AG09319 (cell line): ENCODE results near the gene SETD1B.
"Not testable (repeated sequence)": the region's sequence is repeated elsewhere in the genome, so short reads cannot be mapped to it uniquely, and the experiment has no call there.

Source experiments
- DNase-seq: peaks from one replicate; pipeline ENCODE4 v3.0.0-alpha.2; 2010; ENCODE audit warnings: low read depth; ENCODE audit errors: extremely low read depth
- TF ChIP-seq, protein P1 (sequence below): IDR thresholded peaks from 2 replicates; pipeline ENCODE4 v1.5.1; 2011; ENCODE audit warnings: low read depth, mild to moderate bottlenecking, inconsistent platforms, low read length, moderate library complexity

SETD1B gene

DNA sequence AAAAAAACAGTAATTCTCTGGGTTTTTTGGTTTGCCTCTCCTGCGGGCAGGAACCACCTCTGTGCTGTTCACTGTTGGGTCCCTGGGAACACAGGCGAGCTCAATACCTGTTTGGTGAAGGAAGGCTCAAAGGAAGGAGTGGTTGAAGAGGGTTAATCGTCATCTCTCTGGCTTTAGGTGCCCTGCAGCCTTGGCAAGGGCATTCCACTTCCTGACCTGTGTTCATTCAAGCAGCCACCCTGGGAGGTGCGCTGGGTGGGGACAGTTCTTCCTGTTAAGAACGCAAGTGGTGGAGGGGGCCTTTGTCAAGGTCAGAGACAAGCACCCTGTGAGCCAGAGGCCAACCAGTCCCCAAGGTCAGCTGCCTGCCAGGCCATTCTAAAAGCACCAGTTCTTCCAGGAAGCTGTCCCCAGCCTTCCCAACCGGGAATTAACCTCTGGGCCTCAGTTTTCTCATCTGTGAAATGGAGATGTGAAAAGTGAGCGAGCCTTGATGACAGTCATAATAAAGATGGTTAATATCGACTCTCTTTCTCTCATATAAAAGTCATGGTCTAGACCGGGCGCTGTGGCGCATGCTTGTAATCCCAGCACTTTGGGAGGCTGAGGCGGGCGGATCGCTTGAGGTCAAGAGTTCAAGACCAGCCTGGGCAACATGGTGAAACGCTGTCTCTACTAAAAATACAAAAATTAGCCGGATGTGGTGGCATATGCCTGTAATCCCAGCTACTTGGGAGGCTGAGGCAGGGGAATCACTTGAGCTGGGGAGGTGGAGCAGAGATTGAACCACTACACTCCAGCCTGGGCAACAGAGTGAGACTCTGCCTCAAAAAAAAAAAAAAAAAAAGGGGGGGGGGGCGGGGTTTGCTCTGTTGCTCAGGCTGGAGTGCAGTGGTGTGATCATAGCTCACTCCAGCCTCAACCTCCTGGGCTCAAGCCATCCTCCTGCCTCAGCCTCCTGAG is 16.5 kb upstream of the SETD1B start:
- TF ChIP-seq, protein P1, sequence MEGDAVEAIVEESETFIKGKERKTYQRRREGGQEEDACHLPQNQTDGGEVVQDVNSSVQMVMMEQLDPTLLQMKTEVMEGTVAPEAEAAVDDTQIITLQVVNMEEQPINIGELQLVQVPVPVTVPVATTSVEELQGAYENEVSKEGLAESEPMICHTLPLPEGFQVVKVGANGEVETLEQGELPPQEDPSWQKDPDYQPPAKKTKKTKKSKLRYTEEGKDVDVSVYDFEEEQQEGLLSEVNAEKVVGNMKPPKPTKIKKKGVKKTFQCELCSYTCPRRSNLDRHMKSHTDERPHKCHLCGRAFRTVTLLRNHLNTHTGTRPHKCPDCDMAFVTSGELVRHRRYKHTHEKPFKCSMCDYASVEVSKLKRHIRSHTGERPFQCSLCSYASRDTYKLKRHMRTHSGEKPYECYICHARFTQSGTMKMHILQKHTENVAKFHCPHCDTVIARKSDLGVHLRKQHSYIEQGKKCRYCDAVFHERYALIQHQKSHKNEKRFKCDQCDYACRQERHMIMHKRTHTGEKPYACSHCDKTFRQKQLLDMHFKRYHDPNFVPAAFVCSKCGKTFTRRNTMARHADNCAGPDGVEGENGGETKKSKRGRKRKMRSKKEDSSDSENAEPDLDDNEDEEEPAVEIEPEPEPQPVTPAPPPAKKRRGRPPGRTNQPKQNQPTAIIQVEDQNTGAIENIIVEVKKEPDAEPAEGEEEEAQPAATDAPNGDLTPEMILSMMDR, result no peak

DNA sequence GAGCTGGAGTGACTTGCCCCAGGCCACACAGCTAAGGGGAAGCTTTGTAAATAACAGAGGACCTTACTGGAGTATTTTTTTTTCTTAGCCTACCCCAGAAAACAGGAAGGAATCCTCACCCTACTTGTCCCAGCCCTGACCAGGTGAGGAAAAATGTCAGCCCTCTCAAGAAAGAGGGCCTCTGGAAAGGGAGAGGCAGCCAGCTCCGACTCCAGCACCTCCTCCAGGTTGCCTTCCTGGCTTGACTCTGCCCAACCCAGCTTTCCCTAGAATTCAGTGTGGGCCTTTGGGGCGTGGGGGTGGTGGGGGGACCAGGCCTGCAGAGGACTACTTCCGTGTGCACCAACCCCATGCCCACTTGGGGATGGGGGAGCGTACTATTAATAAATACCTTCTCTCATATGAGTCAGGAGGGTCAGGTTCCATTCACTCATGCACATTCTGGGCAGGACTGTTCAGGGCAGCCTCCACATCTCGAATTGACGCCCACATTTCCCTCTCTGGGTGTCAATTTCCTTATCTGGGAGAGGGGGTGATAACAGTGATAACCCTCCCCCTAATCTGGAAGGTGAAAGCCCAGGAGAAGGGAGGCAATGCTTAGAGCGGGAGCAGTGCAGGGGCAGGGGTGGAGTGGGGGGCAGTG is 15.5 kb upstream of the SETD1B start:
- TF ChIP-seq, protein P1, result no peak
- no peak for DNase-seq

More for the DNA sequence above, 16.5 kb upstream of the SETD1B start:
- DNase-seq, result no peak

DNA sequence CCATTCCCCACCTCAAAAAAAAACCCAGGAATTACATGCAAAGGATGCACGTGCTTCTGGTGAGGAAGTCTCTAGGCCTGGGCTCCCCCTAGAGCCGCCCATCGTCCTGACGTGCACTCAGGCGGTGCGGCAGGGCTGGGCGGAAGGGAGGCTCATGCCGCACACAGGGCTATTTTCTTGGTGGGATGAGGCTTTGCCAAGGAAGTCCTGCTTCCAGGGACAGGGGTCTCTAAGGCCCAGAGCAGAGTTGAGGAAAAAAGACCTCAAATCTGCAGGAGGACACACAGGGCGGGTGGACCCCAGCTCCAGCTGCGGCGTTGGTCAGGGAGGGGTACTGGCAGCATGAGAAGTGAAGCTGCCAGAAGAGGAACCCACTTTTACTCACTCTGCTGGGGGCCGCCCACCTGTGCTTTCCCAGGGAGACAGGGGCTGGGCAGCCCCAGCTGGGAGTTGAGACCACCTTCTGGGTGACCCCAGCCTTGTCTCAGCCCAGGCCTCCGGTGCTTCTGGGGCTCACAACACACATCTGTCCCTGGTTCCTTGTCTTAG is 14.5 kb upstream of the SETD1B start:
- TF ChIP-seq, protein P1, result no peak
- DNase-seq, result no peak

DNA sequence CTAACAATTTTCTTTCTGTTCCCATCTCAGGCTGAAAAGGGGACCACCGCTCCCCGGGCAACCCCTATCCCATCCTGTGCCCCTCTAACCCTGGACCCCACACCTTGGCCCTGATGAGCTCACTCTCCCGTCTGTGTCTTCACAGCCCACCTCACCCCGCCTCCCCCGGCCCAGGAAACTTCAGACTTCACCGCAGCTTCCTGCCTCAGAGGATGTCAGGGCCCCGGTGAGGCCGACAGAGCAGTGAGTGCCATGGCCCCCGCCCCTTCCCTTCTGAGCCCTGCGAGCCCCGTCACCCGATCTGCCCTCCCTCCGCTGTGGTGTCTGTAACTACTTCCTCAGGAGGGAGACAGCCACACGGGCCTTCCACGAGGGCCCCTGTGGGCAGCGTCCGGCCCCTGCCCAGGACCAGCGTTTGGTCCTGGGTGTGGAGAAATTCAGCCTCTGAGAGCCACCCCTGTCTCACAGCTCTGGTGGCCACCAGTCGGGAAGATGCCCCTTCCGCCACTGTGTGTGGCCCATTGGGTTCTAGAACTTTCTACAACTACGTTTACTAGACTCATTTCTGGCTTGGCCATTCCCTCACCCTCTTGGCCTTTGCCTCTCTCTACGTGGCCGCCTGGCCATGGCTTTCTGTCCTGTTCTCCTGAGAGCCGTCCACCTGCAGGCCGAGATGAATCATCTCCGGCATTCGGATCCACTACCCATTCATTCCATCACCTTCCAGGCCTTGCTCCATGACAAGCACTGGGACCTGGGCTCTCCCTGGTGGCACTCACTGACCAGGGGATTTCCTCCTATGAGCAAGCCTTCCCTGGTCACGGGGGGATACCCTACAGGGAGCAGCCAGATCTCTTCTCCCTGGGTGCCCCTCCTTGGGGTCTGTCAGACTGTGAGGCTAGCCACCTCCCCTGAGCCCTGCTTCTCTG is 13.7 kb upstream of the SETD1B start:
- TF ChIP-seq, protein P1, result no peak
- DNase-seq, result no peak

DNA sequence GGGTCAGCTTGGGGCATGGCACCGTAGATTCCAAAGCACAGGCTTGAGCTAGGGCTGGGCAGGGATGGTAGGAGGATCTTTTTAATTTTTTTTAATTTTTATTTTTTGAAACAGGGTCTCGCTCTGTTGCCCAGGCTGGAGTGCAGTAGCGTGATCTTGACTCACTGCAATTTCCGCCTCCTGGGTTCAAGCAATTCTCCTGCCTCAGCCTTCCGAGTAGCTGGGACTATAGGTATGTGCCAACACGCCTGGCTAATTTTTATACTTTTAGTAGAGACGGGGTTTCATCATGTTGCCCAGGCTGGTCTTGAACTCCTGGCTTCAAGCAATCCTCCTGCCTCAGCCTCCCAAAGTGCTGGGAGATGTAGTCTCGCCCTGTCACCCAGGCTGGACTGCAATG is 13.0 kb upstream of the SETD1B start:
- DNase-seq, result not testable (repeated sequence)

DNA sequence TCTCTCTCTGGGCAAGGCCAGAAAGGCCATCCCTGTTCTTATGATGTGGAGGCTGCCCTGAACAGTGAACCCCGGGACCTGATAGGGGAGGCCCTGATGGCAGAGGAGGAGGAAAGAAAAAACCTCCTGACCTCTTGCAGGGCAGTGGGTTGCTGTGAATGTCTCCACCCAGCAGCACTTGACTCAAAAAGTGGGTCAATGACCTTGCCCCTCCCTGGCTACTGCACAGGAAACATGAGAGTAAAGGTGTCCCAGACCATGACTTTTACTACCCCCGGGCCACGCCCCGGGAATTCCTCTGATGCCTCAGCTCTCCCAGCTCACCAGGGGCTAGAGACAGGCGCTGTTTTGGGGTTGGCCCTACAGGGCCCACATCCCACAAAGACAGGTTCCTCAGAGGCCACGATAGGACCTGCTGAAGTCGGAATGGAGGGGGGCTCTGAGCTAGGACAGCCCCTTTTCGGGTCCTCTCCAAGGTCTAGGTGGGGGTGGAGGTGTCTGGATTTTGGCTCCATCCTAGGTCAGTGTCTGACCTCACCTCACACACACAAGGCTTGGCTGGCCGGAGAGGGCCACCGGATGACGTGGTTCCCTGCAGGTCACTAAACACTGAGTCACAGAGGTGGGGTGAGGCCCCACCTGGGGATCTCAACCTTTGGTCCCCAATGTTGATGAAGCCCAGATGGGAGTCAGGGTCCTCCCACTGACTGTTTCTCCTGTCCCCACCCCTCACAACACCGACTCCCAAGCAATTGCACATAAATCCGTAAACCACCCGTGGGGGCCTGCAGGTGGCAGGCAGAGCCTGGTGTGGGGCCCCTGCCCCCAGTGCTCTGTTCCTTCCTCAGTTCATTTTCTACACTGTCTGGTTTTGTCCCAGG is 11.9 kb upstream of the SETD1B start:
- TF ChIP-seq, protein P1, result no peak
- no peak for DNase-seq
